HepG2 (cell line): ENCODE data around the gene SYTL2. TPM values are rescaled to one million over a fixed set of nuclear protein-coding genes. Genes with fewer than 3 reads are reported as not detected.

Experiments used
- ATAC-seq: fragments of 200-7000 bp; cut with Tn5 transposase; 3 replicates; pipeline ENCODE4 v1.9.1; 2020; ENCODE audit warnings: mild to moderate bottlenecking, moderate library complexity
- BruUV-seq: library from RNA; stranded (reverse); fragments of 400-500 nt; replicated peaks from 2 replicates; lab custom pipeline; 2021; lab: Mats Ljungman, UMichigan
- CTCF ChIA-PET: fragments of 300-600 bp; formaldehyde crosslinking; extraction: SDS; loops from one replicate; lab custom pipeline; 2021; ENCODE audit warnings: low total read pairs, inconsistent platforms, low intra/inter-chr PET ratio; lab: Yijun Ruan, JAX
- POLR2A ChIA-PET: fragments of 350-600 bp; sonication (Branson Sonifier 250); formaldehyde crosslinking; loops from one replicate; lab custom pipeline; 2020; ENCODE audit warnings: antibody characterized with exemption, inconsistent platforms; lab: Yijun Ruan, JAX
- DNase-seq: peaks from one replicate; pipeline ENCODE4 v3.0.0-alpha.2; 2015; ENCODE audit warnings: low spot score
- FAIRE-seq: peaks from 3 replicates; lab custom pipeline; 2011; peaks lifted over from hg19 to GRCh38; lab: Jason Lieb, UNC
- H2AFZ ChIP-seq: one replicate; pipeline ENCODE4 v1.6.1; 2011; ENCODE audit warnings: low read length, inconsistent platforms
- H3K27ac ChIP-seq: fragments of 300-600 bp; 3 replicates; pipeline ENCODE4 v1.8.0; 2011; ENCODE audit warnings: mixed run types, mild to moderate bottlenecking, mixed read lengths, low read length, inconsistent platforms; ENCODE audit not compliant: insufficient read depth; ENCODE audit errors: extremely low read length
- H3K27me3 ChIP-seq, 2 experiments: fragments of 200-600 bp in 1 of 2; 2 replicates in 1 of 2; 3 replicates in 1 of 2; pipeline versions ENCODE4 v1.6.0 to v1.8.0; 2011; ENCODE audit warnings: low read length in 2 of 2, mild to moderate bottlenecking in 2 of 2, moderate library complexity in 2 of 2, inconsistent platforms in 1 of 2; ENCODE audit not compliant: insufficient read depth in 2 of 2, control insufficient read depth in 1 of 2
- H3K36me3 ChIP-seq, 2 experiments: fragments of 200-600 bp in 1 of 2; replicated peaks in 1 of 2; 2 replicates in 1 of 2; 3 replicates in 1 of 2; pipeline versions ENCODE4 v1.5.1 to v1.8.0; 2011; ENCODE audit warnings: low read length in 2 of 2, inconsistent platforms in 1 of 2; ENCODE audit not compliant: insufficient read depth in 2 of 2, control insufficient read depth in 1 of 2
- H3K4me1 ChIP-seq: 2 replicates; pipeline ENCODE4 v1.5.1; 2012; ENCODE audit warnings: low read length, inconsistent platforms; ENCODE audit not compliant: insufficient read depth
- H3K4me2 ChIP-seq: 2 replicates; pipeline ENCODE4 v1.6.0; 2011; ENCODE audit warnings: low read depth, low read length, inconsistent platforms
- H3K4me3 ChIP-seq, 3 experiments: fragments of 200-600 bp in 1 of 3; sonication (generic), shearing (Covaris generic) in 1 of 3; replicated peaks in 1 of 3; 2 replicates each; pipeline ENCODE4 v1.5.1; 2011 to 2016; ENCODE audit warnings: low read length in 3 of 3, inconsistent platforms in 2 of 3, low read depth in 2 of 3, mild to moderate bottlenecking in 2 of 3, control low read depth in 1 of 3, mixed read lengths in 1 of 3; ENCODE audit not compliant: insufficient read depth in 1 of 3
- H3K79me2 ChIP-seq: one replicate; pipeline ENCODE4 v1.6.1; 2011; ENCODE audit warnings: low read length, inconsistent platforms; ENCODE audit not compliant: insufficient read depth
- H3K9ac ChIP-seq: 2 replicates; pipeline ENCODE4 v1.6.0; 2011; ENCODE audit warnings: mild to moderate bottlenecking, low read depth, low read length, inconsistent platforms; ENCODE audit not compliant: insufficient read depth
- H3K9me3 ChIP-seq: 2 replicates; pipeline ENCODE4 v1.5.1; 2012; ENCODE audit warnings: mild to moderate bottlenecking, low read length
- H4K20me1 ChIP-seq: 2 replicates; pipeline ENCODE4 v1.6.0; 2011; ENCODE audit warnings: inconsistent platforms, mild to moderate bottlenecking, low read length, moderate library complexity; ENCODE audit not compliant: insufficient read depth
- E2F2 ChIP-seq: sonication (generic); formaldehyde crosslinking; IDR thresholded peaks from 2 replicates; pipeline ENCODE4 v1.4.0; 2020; ENCODE audit warnings: missing genetic modification reagents, borderline replicate concordance
- HNF1A ChIP-seq, 2 experiments: sonication (generic) in 1 of 2; formaldehyde crosslinking in 1 of 2; IDR thresholded peaks; 2 replicates each; pipeline versions ENCODE4 v1.4.0 to v1.6.1; 2016 to 2020; ENCODE audit warnings: borderline replicate concordance in 1 of 2, low read depth in 1 of 2, mild to moderate bottlenecking in 1 of 2, missing genetic modification reagents in 1 of 2
- HOXA3 ChIP-seq: sonication (generic); formaldehyde crosslinking; IDR thresholded peaks from 2 replicates; pipeline ENCODE4 v1.5.0; 2020; ENCODE audit warnings: missing genetic modification reagents
- NFIB ChIP-seq: sonication (generic); formaldehyde crosslinking; IDR thresholded peaks from 2 replicates; pipeline ENCODE4 v1.9.0; 2021; ENCODE audit warnings: missing genetic modification reagents, mild to moderate bottlenecking, borderline replicate concordance
- RCOR2 ChIP-seq: IDR thresholded peaks from 2 replicates; pipeline ENCODE4 v1.6.1; 2016; ENCODE audit warnings: missing biosample characterization, missing genetic modification reagents
- REPIN1 ChIP-seq: sonication (generic); formaldehyde crosslinking; IDR thresholded peaks from 2 replicates; pipeline ENCODE4 v1.8.0; 2022; ENCODE audit warnings: missing genetic modification reagents, low read depth, mild to moderate bottlenecking, borderline replicate concordance
- RFX5 ChIP-seq: IDR thresholded peaks from 2 replicates; pipeline ENCODE4 v1.6.1; 2011; ENCODE audit warnings: low read depth, low read length, improper control_type of control experiment
- SNAPC2 ChIP-seq: sonication (generic); formaldehyde crosslinking; IDR thresholded peaks from 2 replicates; pipeline ENCODE4 v1.8.1; 2022; ENCODE audit warnings: mild to moderate bottlenecking, missing genetic modification reagents
- THAP8 ChIP-seq: sonication (generic); formaldehyde crosslinking; IDR thresholded peaks from 2 replicates; pipeline ENCODE4 v1.5.1; 2020; ENCODE audit warnings: missing genetic modification reagents, mild to moderate bottlenecking, borderline replicate concordance
- ZFP41 ChIP-seq: sonication (generic); formaldehyde crosslinking; IDR thresholded peaks from 2 replicates; pipeline ENCODE4 v1.4.0; 2020; ENCODE audit warnings: mild to moderate bottlenecking, missing genetic modification reagents, borderline replicate concordance
- ZNF20 ChIP-seq: sonication (generic); formaldehyde crosslinking; IDR thresholded peaks from 2 replicates; pipeline ENCODE4 v1.4.0; 2020; ENCODE audit warnings: mild to moderate bottlenecking, moderate library complexity, missing genetic modification reagents
- ZNF256 ChIP-seq: sonication (generic); formaldehyde crosslinking; conservative IDR thresholded peaks from 2 replicates; pipeline ENCODE4 v1.4.0; 2020; ENCODE audit warnings: missing genetic modification reagents
- ZNF33B ChIP-seq: sonication (generic); formaldehyde crosslinking; IDR thresholded peaks from 2 replicates; pipeline ENCODE4 v1.5.1; 2020; ENCODE audit warnings: mild to moderate bottlenecking, missing genetic modification reagents
- ZSCAN20 ChIP-seq: sonication (generic); formaldehyde crosslinking; IDR thresholded peaks from 2 replicates; pipeline ENCODE4 v1.4.0; 2020; ENCODE audit warnings: missing genetic modification reagents, mild to moderate bottlenecking, borderline replicate concordance
- WGBS: methylation state at CpG from one replicate; pipeline ENCODE4 v1.1.6; 2017; ENCODE audit warnings: low lambda C conversion rate; 5-methylcytosine and 5-hydroxymethylcytosine counted together
- in situ Hi-C: cut with HindIII; loops from 2 replicates; pipeline ENCODE4 v1.10.0; 2017; ENCODE audit warnings: low pct_unique_long_range_greater_than_20kb; ENCODE audit not compliant: extremely low pct_ligation_motif_present
- intact Hi-C: fragments of 100-400 bp; cut with micrococcal nuclease; formaldehyde crosslinking; loops from one replicate; pipeline ENCODE4 v1.10.0; 2022; ENCODE audit not compliant: unreplicated experiment
- polyA plus RNA-seq, 8 experiments: library from polyadenylated mRNA; depleted of rRNA in 3 of 8; stranded (reverse) in 7 of 8; unstranded in 1 of 8; fragments of >200 nt; fragmentation: Illumina TruSeq in 4 of 8; extraction: Trizol in 4 of 8; gene quantifications; 2 replicates each; pipeline versions ENCODE4 v1.2.1 to v1.2.3, GENCODE V29; 2011 to 2016; ENCODE audit warnings: low read depth in 4 of 8, missing spikeins in 1 of 8, mixed read lengths in 1 of 8; ENCODE audit not compliant: insufficient read depth in 1 of 8
- total RNA-seq, 5 experiments: library from RNA; depleted of rRNA; stranded (reverse); fragments of >200 nt; fragmentation: Illumina TruSeq; extraction: Trizol; gene quantifications; 2 replicates each; pipeline ENCODE4 v1.2.3, GENCODE V29; 2016; ENCODE audit warnings: low read depth in 1 of 5
- TF ChIP-seq, protein P1 (sequence below): sonication (generic); formaldehyde crosslinking; conservative IDR thresholded peaks from 2 replicates; pipeline ENCODE4 v1.4.0; 2020; ENCODE audit warnings: missing genetic modification reagents

Gene SYTL2
- total and polyA plus RNA-seq, 2 of the 13 experiments (the other 11 are each of a cell fraction or from before 2014, with no cell fraction given) = 0.77 to 0.90 TPM

DNA sequence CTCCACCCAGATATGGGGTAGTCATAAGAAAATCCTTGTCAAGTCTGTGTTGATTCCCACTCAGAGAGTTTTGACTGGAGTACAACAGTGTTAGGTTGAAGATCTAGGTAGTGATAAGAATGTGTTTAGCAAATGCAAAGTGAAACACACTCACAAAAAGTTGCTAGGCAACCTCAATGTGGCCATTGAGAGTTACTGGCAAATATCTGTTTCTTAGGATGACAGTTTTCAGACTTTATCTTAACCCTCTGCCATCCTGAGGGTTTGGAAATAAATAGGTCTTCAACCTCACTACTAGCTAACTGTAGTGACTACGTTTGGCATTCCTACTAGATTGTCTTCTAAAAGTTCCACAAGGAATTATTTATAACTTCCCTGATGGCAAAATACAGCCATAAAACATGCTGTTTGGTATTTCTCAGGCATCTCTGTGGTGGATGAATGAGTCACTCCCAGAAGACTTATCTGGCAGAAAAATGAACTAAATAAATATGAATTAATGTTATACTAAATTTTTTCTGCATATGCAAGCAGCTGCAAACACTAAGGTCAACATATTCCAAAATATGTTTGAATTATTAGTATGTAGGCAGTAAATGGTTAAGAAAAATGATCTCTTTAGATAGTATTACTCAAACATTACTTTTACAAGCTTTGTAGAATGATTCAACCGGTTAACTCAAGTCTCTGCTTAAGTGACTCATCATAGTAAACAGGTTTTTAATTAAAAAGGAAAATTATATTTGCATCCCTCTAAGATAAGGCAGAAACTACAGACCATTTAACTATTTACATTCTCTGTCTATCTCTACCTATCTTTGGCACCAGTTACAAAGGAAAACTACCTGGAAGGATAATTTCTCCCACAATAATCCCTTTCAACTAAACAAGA lies 17.1 kb upstream of the SYTL2 start:
- WGBS = 0% methylated on average over 2 of the region's 2 CpGs
- BruUV-seq = no TSS peak
- no peak for ATAC-seq
- no peaks in the 10 kb centered on the region for H3K79me2 ChIP-seq
- in situ Hi-C loops (loop anchor here (10.0 kb wide), 1 partner anchor 233 kb away; no protein-coding TSS in a partner anchor), intact Hi-C loops (loop anchor here (5.0 kb wide), 1 partner anchor 136 kb away; no protein-coding TSS in a partner anchor)
- H3K27ac ChIP-seq = no peak overlapping the region
- 0 out of 5 replicates have a peak, but pooled peaks cover 0 to 4% of the 10 kb centered on the region in 2 experiments for H3K27me3 ChIP-seq
- no peak overlapping the region for H3K4me2 ChIP-seq
- ChIA-PET POLR2A (no interaction called here), CTCF (no interaction called here)
- H3K4me3 ChIP-seq = no peak overlapping the region
- no peak overlapping the region for H3K9ac ChIP-seq
- H3K4me1 ChIP-seq = no peaks in the 10 kb centered on the region
- no peak for FAIRE-seq
- H2AFZ ChIP-seq = no peak overlapping the region
- no peak for DNase-seq
- no peaks in the 10 kb centered on the region for H4K20me1 ChIP-seq
- no peaks in the 10 kb centered on the region for H3K36me3 ChIP-seq
- no peaks in the 10 kb centered on the region for H3K9me3 ChIP-seq
- TF ChIP-seq ZNF256 (CRISPR knock-in tag) (no peak), THAP8 (CRISPR knock-in tag) (no peak), ZSCAN20 (CRISPR knock-in tag) (no peak), RCOR2 (CRISPR knock-in tag) (no peak), HOXA3 (CRISPR knock-in tag) (no peak), REPIN1 (no peak), ZNF20 (CRISPR knock-in tag) (no peak), SNAPC2 (CRISPR knock-in tag) (no peak), HNF1A (IDR thresholded peaks at IDR 0.05; ENCODE audit: low read depth) (no peak), HNF1A (CRISPR knock-in tag; IDR thresholded peaks at IDR 0.05; ENCODE audit: borderline replicate concordance) (no peak), E2F2 (CRISPR knock-in tag) (no peak), NFIB (no peak), RFX5 (no peak), ZNF33B (CRISPR knock-in tag) (no peak), ZFP41 (CRISPR knock-in tag) (no peak)
- TF ChIP-seq, protein P1, sequence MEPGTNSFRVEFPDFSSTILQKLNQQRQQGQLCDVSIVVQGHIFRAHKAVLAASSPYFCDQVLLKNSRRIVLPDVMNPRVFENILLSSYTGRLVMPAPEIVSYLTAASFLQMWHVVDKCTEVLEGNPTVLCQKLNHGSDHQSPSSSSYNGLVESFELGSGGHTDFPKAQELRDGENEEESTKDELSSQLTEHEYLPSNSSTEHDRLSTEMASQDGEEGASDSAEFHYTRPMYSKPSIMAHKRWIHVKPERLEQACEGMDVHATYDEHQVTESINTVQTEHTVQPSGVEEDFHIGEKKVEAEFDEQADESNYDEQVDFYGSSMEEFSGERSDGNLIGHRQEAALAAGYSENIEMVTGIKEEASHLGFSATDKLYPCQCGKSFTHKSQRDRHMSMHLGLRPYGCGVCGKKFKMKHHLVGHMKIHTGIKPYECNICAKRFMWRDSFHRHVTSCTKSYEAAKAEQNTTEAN (CRISPR knock-in tag) = no peak
